Motor neuron (in vitro differentiated cells): ENCODE data around the gene CNN2. TPM values are rescaled to one million over a fixed set of nuclear protein-coding genes. Genes with fewer than 3 reads are reported as not detected.

Experiments
- ATAC-seq, 8 experiments: fragments of 200-7000 bp; cut with Tn5 transposase; replicated peaks in 6 of 8; 2 replicates each; pipeline ENCODE4 v1.8.0; 2021; ENCODE audit warnings: mild to moderate bottlenecking in 8 of 8, moderate library complexity in 8 of 8
- H3K27ac ChIP-seq, 2 donors: fragments of 250-450 bp; sonication (Bioruptor Pico); 2 replicates each; pipeline ENCODE4 v1.9.0; 2021; ENCODE audit warnings: antibody characterized with exemption in 2 of 2, mild to moderate bottlenecking in 2 of 2, moderate library complexity in 1 of 2
- H3K4me1 ChIP-seq, 2 donors: fragments of 250-450 bp; sonication (Bioruptor Pico); replicated peaks in 1 of 2; 2 replicates each; pipeline ENCODE4 v1.6.1; 2021; ENCODE audit warnings: antibody characterized with exemption in 2 of 2, mild to moderate bottlenecking in 2 of 2, moderate library complexity in 1 of 2
- H3K4me3 ChIP-seq, 5 donors: fragments of 250-450 bp; sonication (Bioruptor Pico); 2 replicates each; pipeline ENCODE4 v1.9.0; 2021; ENCODE audit warnings: antibody characterized with exemption in 5 of 5, mild to moderate bottlenecking in 5 of 5, moderate library complexity in 4 of 5
- WGBS, 10 experiments: fragments of 450-650 bp; shearing (Covaris generic); methylation state at CpG; one replicate each; pipeline ENCODE4 v1.0.0; 2022; 5-methylcytosine and 5-hydroxymethylcytosine counted together
- in situ Hi-C, 9 experiments: fragments of 400-800 bp; cut with MboI; loops; one replicate each; pipeline ENCODE4 v1.15.0; 2021; ENCODE audit warnings: low sequenced_read_pairs in 9 of 9, low pct_unique_long_range_greater_than_20kb in 2 of 9; ENCODE audit not compliant: unreplicated experiment in 9 of 9
- total RNA-seq, 8 experiments: library from RNA; unstranded; fragments of 300-600 nt; gene quantifications; 2 replicates each; pipeline versions ENCODE4 v1.2.3 to v1.2.4, GENCODE V29; 2022

CNN2 gene
- total RNA-seq, 8 experiments from 2014 or later, result 24.9 to 141 (median 63.0) TPM

GRCh38 chr19:1000095-1000494 lies 26.3 kb upstream of the CNN2 start, which contains the start of gene GRIN3B:
Gene GRIN3B (plus strand): TSS chr19:1000419. CDS start chr19:1000438, 19 bp downstream.
- peak within 1 kb of the TSS; percentile 18 to 35 (median 31) for H3K4me3 ChIP-seq
- H3K27ac ChIP-seq, result no peak within 1 kb of the TSS
- 2% methylated on average over 7 of the region's 43 CpGs; no CpG with 5 or more reads in 9 of the 10 experiments for WGBS, 10 experiments
- in situ Hi-C loops, result no loop called here
- peaks cover 9 to 19% of the 10 kb centered on the region in 2 donors for H3K4me1 ChIP-seq
- ATAC-seq, result peak in 6 of 8 experiments; percentile 5 to 45 (median 35)

GRCh38 chr19:1000591-1001537 lies 25.5 kb upstream of the CNN2 start:
- peak in 3 of 8 experiments; percentile 1 to 16 (median 5) for ATAC-seq
- Histone ChIP-seq H3K27ac (no peak overlapping the region), H3K4me1 (peaks cover 6 to 15% of the 10 kb centered on the region in 2 donors), H3K4me3 (peak overlapping the region; percentile 18 to 35 (median 31))
- in situ Hi-C loops, result no loop called here
- 0% methylated on average over 1 of the region's 73 CpGs; no CpG with 5 or more reads in 9 of the 10 experiments for WGBS, 10 experiments

- in situ Hi-C loops, result no loop called here
- Histone ChIP-seq H3K27ac (no peak overlapping the region), H3K4me3 (no peak overlapping the region), H3K4me1 (peaks cover 0 to 7% of the 10 kb centered on the region in 2 donors)
- WGBS, 10 experiments, result 0 to 80% (median 32%) methylated on average over 1 to 5 of the region's 20 CpGs; no CpG with 5 or more reads in 6 of the 10 experiments
- ATAC-seq, result peak; percentile 49 to 64 (median 58)
These were observed 24.8 kb upstream of the CNN2 start for GRCh38 chr19:1001538-1002166.

GRCh38 chr19:1002600-1002999 lies 23.8 kb upstream of the CNN2 start:
- Histone ChIP-seq H3K4me1 (peaks cover 0 to 6% of the 10 kb centered on the region in 2 donors), H3K4me3 (no peak overlapping the region), H3K27ac (no peak overlapping the region)
- in situ Hi-C loops, result no loop called here
- 7 to 67% (median 38%) methylated on average over 2 to 3 of the region's 4 CpGs; no CpG with 5 or more reads in 7 of the 10 experiments for WGBS, 10 experiments
- no peak for ATAC-seq

- in situ Hi-C loops, result no loop called here
- no peak for ATAC-seq
- Histone ChIP-seq H3K4me3 (no peak overlapping the region), H3K27ac (no peak overlapping the region), H3K4me1 (peaks cover 0 to 6% of the 10 kb centered on the region in 2 donors)
- WGBS, 10 experiments, result 71 to 80% methylated on average over 3 to 4 of the region's 37 CpGs; no CpG with 5 or more reads in 8 of the 10 experiments
These were observed 23.1 kb upstream of the CNN2 start for GRCh38 chr19:1003283-1003682.

GRCh38 chr19:1004204-1004802 lies 22.1 kb upstream of the CNN2 start:
- H3K4me1 ChIP-seq, result no peaks in the 10 kb centered on the region
- WGBS, 10 experiments, result 84 to 100% methylated on average over 2 to 5 of the region's 32 CpGs; no CpG with 5 or more reads in 8 of the 10 experiments
- no peak overlapping the region for H3K27ac ChIP-seq
- no peak overlapping the region for H3K4me3 ChIP-seq
- in situ Hi-C loops, result no loop called here
- ATAC-seq, result no peak

- no peak overlapping the region for H3K27ac ChIP-seq
- H3K4me1 ChIP-seq, result no peaks in the 10 kb centered on the region
- H3K4me3 ChIP-seq, result no peak overlapping the region
- no peak for ATAC-seq
- in situ Hi-C loops, result no loop called here
- WGBS, 10 experiments, result 59 to 92% (median 84%) methylated on average over 1 to 13 of the region's 70 CpGs; no CpG with 5 or more reads in 6 of the 10 experiments
These were observed 21.4 kb upstream of the CNN2 start for GRCh38 chr19:1004803-1005664.

GRCh38 chr19:1006711-1007398 lies 19.6 kb upstream of the CNN2 start:
- no peak overlapping the region for H3K4me3 ChIP-seq
- no peak overlapping the region for H3K27ac ChIP-seq
- 50 to 70% (median 63%) methylated on average over 2 to 17 of the region's 27 CpGs; no CpG with 5 or more reads in 7 of the 10 experiments for WGBS, 10 experiments
- H3K4me1 ChIP-seq, result peaks cover 0 to 2% of the 10 kb centered on the region in 2 donors
- ATAC-seq, result peak in 1 of 8 experiments; percentile 1
- in situ Hi-C loops, result no loop called here

- no peak overlapping the region for H3K4me3 ChIP-seq
- in situ Hi-C loops, result no loop called here
- ATAC-seq, result peak in 3 of 8 experiments; percentile 5 to 12 (median 7)
- H3K4me1 ChIP-seq, result peaks cover 0 to 2% of the 10 kb centered on the region in 2 donors
- no peak overlapping the region for H3K27ac ChIP-seq
- 97% methylated on average over 6 of the region's 73 CpGs; no CpG with 5 or more reads in 9 of the 10 experiments for WGBS, 10 experiments
These were observed 18.8 kb upstream of the CNN2 start for GRCh38 chr19:1007399-1008251.

GRCh38 chr19:1008268-1009040 lies 18.0 kb upstream of the CNN2 start:
- Histone ChIP-seq H3K4me1 (peaks cover 0 to 2% of the 10 kb centered on the region in 2 donors), H3K4me3 (no peak overlapping the region), H3K27ac (no peak overlapping the region)
- no peak for ATAC-seq
- in situ Hi-C loops, result no loop called here
- WGBS, 10 experiments, result 93 to 100% (median 93%) methylated on average over 3 to 11 of the region's 45 CpGs; no CpG with 5 or more reads in 7 of the 10 experiments
